Activated gamma-delta T cell treated with Interleukin-2 at 50 U/mL for 16 hours (primary cell): Measurements from ENCODE around the gene ARHGAP27.
"Not testable (repeated sequence)": the region's sequence is repeated elsewhere in the genome, so short reads cannot be mapped to it uniquely, and the experiment has no call there.

Experiments used
- DNase-seq: peaks from one replicate; pipeline ENCODE4 v3.0.0-alpha.2; 2020

Gene ARHGAP27

DNA sequence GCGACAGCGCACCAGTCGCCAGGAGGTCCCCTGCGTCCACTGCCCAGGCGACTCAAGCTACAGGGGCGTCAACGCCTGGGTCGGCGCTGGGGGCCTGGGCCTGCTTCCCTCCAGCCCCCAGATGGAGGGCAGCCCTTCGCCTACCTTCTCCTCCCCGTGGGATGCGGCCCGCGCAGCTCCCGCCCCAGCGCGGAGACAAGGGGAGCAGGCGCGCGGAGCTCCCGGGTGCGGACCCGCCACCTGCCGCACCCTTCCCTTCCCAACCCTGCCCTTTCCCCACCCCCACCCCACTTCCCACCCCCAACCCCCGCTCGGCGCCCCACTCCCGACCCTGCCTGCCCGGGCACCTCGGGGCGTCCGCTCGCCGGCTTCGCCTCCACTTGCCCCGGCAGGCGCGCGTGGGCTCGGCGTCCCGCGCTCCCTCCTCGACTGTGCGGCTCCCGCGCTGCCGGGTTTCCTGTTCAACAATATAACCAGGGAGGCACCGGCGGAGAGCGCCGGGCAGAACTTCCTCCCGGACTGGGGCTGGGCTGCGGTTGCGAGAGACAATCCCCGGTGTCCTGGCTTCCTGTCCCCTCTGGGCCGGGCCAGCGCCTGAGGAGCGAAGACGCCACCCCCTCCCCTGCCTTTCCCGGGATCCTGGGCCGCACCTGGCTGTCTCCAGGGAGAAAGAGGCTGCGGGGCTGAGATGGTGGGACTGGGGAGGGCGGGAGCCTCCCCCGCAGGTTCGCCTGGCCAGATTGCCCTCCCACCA lies at the start of gene ARHGAP27:
TSS of gene ARHGAP27 (minus strand) at position 466 of the 754 bp plus-strand sequence. CDS start 2,591 bp downstream, outside the sequence.
- no peak for DNase-seq

GRCh38 chr17:45482317-45482716 lies 49.6 kb upstream of the ARHGAP27 start:
- DNase-seq, result not testable (repeated sequence)

- DNase-seq, result not testable (repeated sequence)
These were observed 42.8 kb upstream of the ARHGAP27 start for GRCh38 chr17:45475436-45475835.

DNA sequence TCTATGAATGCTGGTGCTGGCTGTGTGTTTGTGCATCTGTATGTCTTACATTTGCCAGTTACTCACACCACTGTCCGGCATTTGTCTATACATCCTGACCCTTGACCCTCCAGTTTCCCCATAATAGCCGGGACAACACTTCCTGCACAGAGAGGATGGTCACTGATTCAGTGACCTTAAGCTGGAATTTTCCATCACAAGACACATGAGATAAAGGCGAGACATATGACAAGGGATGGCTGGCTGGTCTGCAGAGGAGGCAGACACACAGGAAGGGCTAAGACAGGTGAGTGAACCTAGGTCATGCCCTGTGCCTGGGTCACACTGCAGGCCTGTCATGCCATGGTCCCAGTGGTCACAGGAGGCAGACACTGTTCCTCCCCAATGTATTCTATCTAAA lies 39.6 kb upstream of the ARHGAP27 start:
- DNase-seq, result not testable (repeated sequence)

- DNase-seq, result not testable (repeated sequence)
These were observed 36.5 kb upstream of the ARHGAP27 start for GRCh38 chr17:45469204-45469563.

GRCh38 chr17:45468293-45469203 lies 35.9 kb upstream of the ARHGAP27 start:
- DNase-seq, result not testable (repeated sequence)

GRCh38 chr17:45461524-45462327 lies 29.1 kb upstream of the ARHGAP27 start:
- peak; percentile 27 for DNase-seq

DNA sequence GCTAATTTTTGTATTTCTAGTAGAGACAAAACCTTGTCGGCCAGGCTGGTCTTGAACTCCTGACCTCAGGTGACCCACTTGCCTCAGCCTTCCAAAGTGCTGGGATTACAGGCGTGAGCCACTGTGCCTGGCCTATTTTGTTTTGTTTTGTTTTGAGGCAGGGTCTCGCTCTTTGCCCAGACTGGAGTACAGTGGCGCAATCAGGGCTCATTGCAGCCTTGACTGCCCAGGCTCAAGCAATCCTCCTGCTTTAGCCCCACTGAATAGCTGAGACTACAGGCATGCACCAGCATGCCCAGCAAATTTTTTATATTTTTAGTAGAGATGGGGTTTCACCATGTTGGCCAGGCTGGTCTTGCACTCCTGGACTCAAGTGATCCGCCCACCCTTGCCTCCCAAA lies 27.8 kb upstream of the ARHGAP27 start:
- DNase-seq, result not testable (repeated sequence)

DNA sequence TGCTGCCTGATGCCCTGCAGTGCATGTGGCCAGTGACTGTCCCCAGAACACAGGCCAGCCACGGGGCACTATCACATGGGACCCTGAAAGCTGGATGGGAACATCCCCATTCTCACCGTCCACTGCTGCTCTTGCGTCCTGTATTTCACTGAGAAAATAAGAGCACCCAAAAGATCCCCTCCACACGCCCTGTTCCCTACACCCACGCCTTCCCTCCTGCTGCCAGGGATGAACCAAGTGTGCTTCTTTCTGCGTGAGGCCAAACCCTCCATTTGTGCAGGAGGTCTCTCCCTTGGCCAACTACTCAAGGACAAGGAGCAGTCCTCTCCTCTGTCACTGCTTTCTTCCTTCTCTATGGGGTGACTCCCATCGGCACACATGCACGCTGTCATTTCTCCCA lies 21.7 kb upstream of the ARHGAP27 start:
- not testable (repeated sequence) for DNase-seq

GRCh38 chr17:45453731-45454130 lies 21.1 kb upstream of the ARHGAP27 start:
- DNase-seq, result not testable (repeated sequence)

- not testable (repeated sequence) for DNase-seq
These were observed 20.5 kb upstream of the ARHGAP27 start for GRCh38 chr17:45453225-45453534.

GRCh38 chr17:45452329-45453224 lies 19.9 kb upstream of the ARHGAP27 start:
- not testable (repeated sequence) for DNase-seq

DNA sequence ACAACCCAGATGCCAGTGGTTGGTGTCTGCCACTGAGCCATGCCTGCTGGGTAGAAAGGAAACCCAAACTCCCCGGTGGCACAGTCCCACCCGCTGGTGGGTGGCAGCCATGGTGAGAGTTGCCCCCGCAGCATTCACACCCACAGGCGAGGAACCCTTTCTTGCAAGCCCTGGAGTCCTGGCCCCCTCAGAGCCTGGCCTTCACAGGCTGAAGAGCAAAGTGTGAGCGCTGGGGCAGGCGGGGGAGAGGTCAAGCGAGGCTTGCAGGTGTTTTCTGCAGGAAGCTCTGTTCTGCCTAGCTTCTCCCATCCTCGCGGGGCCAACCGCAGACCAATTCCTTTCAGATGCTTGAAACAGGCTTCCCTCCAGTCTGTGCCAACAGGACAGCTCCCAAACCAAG lies 19.0 kb upstream of the ARHGAP27 start:
- DNase-seq, result not testable (repeated sequence)

- no peak for DNase-seq
These were observed 18.5 kb upstream of the ARHGAP27 start for GRCh38 chr17:45451131-45451530.

GRCh38 chr17:45449708-45450329 lies 17.1 kb upstream of the ARHGAP27 start:
- not testable (repeated sequence) for DNase-seq

- DNase-seq, result not testable (repeated sequence)
These were observed 16.6 kb upstream of the ARHGAP27 start for GRCh38 chr17:45449260-45449659.

GRCh38 chr17:45448483-45448882 lies 15.8 kb upstream of the ARHGAP27 start:
- DNase-seq, result not testable (repeated sequence)

GRCh38 chr17:45448066-45448465 lies 15.4 kb upstream of the ARHGAP27 start:
- DNase-seq, result not testable (repeated sequence)

DNA sequence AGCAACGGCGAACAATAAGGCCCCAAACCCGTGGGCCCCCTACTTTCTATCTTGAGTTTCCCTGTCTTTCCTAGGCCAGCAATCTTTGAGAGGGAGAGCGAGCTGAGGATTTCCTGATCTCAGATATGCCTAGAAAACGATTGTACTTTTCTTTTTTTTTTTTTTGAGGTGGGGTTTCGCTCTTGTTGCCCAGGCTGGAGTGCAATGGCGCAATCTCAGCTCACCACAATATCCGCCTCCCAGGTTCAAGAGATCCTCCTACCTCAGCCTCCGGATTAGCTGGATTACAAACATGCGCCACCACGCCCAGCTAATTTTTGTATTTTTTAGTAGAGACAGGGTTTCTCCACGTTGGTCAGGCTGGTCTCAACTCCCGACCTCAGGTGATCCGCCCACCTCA lies 15.0 kb upstream of the ARHGAP27 start:
- DNase-seq, result not testable (repeated sequence)

GRCh38 chr17:45446872-45447625 lies 14.4 kb upstream of the ARHGAP27 start:
- not testable (repeated sequence) for DNase-seq
